PFSK-1 (cell line): Measurements from ENCODE around the gene SRA1.

Source experiments
- TAF1 ChIP-seq: IDR thresholded peaks from 2 replicates; pipeline ENCODE4 v1.6.1; 2012; ENCODE audit warnings: low read length, control low read depth, borderline replicate concordance; ENCODE audit not compliant: insufficient read depth
- TF ChIP-seq, protein P1 (sequence below), 2 experiments: IDR thresholded peaks; 2 replicates each; pipeline versions ENCODE4 v1.6.1 to v1.8.0; 2011 to 2012; ENCODE audit warnings: low read depth in 2 of 2, low read length in 2 of 2, control low read depth in 1 of 2, inconsistent platforms in 1 of 2, mild to moderate bottlenecking in 1 of 2, moderate library complexity in 1 of 2; ENCODE audit not compliant: insufficient read depth in 1 of 2

GRCh38 chr5:140548791-140549190, 8.5 kb downstream of the SRA1 start:
- TF ChIP-seq TAF1 = no peak
- TF ChIP-seq, protein P1, sequence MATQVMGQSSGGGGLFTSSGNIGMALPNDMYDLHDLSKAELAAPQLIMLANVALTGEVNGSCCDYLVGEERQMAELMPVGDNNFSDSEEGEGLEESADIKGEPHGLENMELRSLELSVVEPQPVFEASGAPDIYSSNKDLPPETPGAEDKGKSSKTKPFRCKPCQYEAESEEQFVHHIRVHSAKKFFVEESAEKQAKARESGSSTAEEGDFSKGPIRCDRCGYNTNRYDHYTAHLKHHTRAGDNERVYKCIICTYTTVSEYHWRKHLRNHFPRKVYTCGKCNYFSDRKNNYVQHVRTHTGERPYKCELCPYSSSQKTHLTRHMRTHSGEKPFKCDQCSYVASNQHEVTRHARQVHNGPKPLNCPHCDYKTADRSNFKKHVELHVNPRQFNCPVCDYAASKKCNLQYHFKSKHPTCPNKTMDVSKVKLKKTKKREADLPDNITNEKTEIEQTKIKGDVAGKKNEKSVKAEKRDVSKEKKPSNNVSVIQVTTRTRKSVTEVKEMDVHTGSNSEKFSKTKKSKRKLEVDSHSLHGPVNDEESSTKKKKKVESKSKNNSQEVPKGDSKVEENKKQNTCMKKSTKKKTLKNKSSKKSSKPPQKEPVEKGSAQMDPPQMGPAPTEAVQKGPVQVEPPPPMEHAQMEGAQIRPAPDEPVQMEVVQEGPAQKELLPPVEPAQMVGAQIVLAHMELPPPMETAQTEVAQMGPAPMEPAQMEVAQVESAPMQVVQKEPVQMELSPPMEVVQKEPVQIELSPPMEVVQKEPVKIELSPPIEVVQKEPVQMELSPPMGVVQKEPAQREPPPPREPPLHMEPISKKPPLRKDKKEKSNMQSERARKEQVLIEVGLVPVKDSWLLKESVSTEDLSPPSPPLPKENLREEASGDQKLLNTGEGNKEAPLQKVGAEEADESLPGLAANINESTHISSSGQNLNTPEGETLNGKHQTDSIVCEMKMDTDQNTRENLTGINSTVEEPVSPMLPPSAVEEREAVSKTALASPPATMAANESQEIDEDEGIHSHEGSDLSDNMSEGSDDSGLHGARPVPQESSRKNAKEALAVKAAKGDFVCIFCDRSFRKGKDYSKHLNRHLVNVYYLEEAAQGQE (IDR thresholded peaks at IDR 0.05; ENCODE audit: insufficient read depth in 1 of 2, low read depth in 2 of 2, low read length in 2 of 2) = no peak
